DMS79 treated with DMSO at 0.1 percent for 48 hours (cell line): Measurements from ENCODE around the gene MYL12B.

Experiments used
- DNase-seq: peaks from one replicate; lab custom pipeline; 2025; lab: John Stamatoyannopoulos, UW

MYL12B gene

GRCh38 chr18:3235846-3236245, 26.1 kb upstream of the MYL12B start:
- DNase-seq = no peak

GRCh38 chr18:3236470-3236869, 25.5 kb upstream of the MYL12B start:
- DNase-seq = no peak

GRCh38 chr18:3238742-3239141, 23.2 kb upstream of the MYL12B start:
- DNase-seq = no peak

- DNase-seq = no peak
Observed at GRCh38 chr18:3245185-3245564, 16.8 kb upstream of the MYL12B start.

GRCh38 chr18:3245853-3246634, 15.9 kb upstream of the MYL12B start:
- DNase-seq = peak; percentile 88

GRCh38 chr18:3246635-3247239, 15.2 kb upstream of the MYL12B start:
- DNase-seq = no peak

- peak; percentile 96 for DNase-seq
Observed at GRCh38 chr18:3247240-3248061, 14.5 kb upstream of the MYL12B start, which contains the start of gene MYL12A. MYL12A (plus strand) TSS chr18:3247801; CDS start chr18:3253248, 5,447 bp downstream.

- DNase-seq = peak; percentile 50
Observed at GRCh38 chr18:3248062-3248657, 13.8 kb upstream of the MYL12B start.

- DNase-seq = peak; percentile 50
Observed at GRCh38 chr18:3248658-3249359, 13.1 kb upstream of the MYL12B start.

GRCh38 chr18:3250237-3251107, 11.5 kb upstream of the MYL12B start:
- no peak for DNase-seq

- DNase-seq = no peak
Observed at GRCh38 chr18:3251249-3251962, 10.5 kb upstream of the MYL12B start.

- DNase-seq = no peak
Observed at GRCh38 chr18:3251963-3252277, 10.0 kb upstream of the MYL12B start.

GRCh38 chr18:3252843-3253242, 9.1 kb upstream of the MYL12B start:
- no peak for DNase-seq

GRCh38 chr18:3254725-3255124, 7.2 kb upstream of the MYL12B start:
- DNase-seq = no peak

GRCh38 chr18:3255611-3256165, 6.2 kb upstream of the MYL12B start:
- no peak for DNase-seq

GRCh38 chr18:3256693-3257626, 5.0 kb upstream of the MYL12B start:
- no peak for DNase-seq

GRCh38 chr18:3257627-3258120, 4.3 kb upstream of the MYL12B start:
- DNase-seq = no peak

GRCh38 chr18:3260995-3261372, 949 bp upstream of the MYL12B start:
- DNase-seq = peak; percentile 64
